ENCODE results near the gene DGKI. TPM values are rescaled to one million over a fixed set of nuclear protein-coding genes. Genes with fewer than 3 reads are reported as not detected.

The DGKI gene
- total RNA-seq, 5 donors from 2014 or later (not counting 1 experiment from before 2014, with no cell fraction given) = not detected

DNA sequence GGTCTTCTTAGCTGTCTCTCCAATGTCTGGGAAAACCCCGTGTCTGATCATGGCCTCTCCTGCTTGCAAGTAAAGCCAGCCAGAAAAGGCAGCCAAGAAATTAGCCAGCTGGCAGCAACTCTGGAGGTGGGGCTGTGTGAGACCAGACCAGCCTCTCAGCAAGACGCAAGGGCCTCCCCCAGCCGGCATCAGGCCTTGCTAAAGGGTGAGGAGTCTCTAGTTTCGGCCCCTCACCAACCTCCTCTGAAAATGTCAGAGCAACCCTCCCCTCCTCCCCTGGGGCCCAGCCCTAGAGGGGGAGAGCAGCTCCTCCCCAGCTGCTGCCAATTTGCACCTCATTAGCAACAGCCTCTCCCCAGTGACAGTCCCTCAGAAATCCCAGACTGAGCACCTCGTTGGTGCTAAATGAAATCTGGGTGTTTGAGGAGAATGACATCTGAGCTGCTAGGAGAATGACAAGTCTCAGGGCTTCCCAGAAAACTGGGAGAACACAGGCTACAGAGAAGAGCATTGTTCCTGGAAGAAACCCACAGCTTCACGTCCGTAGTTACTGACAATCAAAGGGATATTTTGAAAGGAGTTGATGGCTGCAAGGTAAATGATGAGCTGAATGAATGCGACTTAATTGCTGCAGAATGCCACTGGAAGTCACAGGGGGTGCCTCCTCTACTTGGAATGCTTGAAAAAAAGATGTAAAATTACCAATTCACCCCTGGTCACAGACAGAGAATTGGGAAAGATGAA, 25.9 kb downstream of the DGKI start:
- ChIA-PET POLR2A (interaction anchor here in 1 of 2 donors (0.7 kb wide), 1 partner anchor 387 kb away, joined by 5 read pairs; no protein-coding TSS in a partner anchor), CTCF (interaction anchor here in 1 of 2 donors (0.7 kb wide), 1 partner anchor 177 kb away, joined by 3 read pairs; no protein-coding TSS in a partner anchor)
- no peak overlapping the region for H3K27ac ChIP-seq (ENCODE audit: low read length)
- H3K4me1 ChIP-seq (ENCODE audit: control insufficient read depth in 1 of 2, extremely low read depth in 1 of 2, insufficient read depth in 2 of 2, low read length in 2 of 2) = no peaks in the 10 kb centered on the region
- 63% methylated on average over 3 of the region's 8 CpGs for WGBS (ENCODE audit: insufficient coverage)
- peaks cover 16 to 26% of the 10 kb centered on the region in 2 donors for H3K27me3 Mint-ChIP-seq
- ATAC-seq (replicated peaks in 1 of 4) (no peak), DNase-seq (no peak)
- H3K9me3 ChIP-seq = no peaks in the 10 kb centered on the region
- H3K27me3 ChIP-seq (replicated peaks in 1 of 2; ENCODE audit: control insufficient read depth in 2 of 2, extremely low read depth in 1 of 2, insufficient read depth in 2 of 2, low read length in 1 of 2) = peaks cover 3 to 8% of the 10 kb centered on the region in 2 experiments
- no peaks in the 10 kb centered on the region for H3K36me3 ChIP-seq (ENCODE audit: control insufficient read depth in 2 of 2, extremely low read depth in 1 of 2, insufficient read depth in 1 of 2, low read length in 1 of 2)
- H3K4me1 Mint-ChIP-seq = no peaks in the 10 kb centered on the region
- H3K4me3 ChIP-seq (ENCODE audit: control insufficient read depth in 1 of 2, extremely low read depth in 1 of 2, low read length in 1 of 2) = no peak overlapping the region
- H3K27ac Mint-ChIP-seq = no peak overlapping the region
- H3K4me3 Mint-ChIP-seq = no peak overlapping the region
- no peaks in the 10 kb centered on the region for H3K36me3 Mint-ChIP-seq
- H3K9me3 Mint-ChIP-seq = no peaks in the 10 kb centered on the region

DNA sequence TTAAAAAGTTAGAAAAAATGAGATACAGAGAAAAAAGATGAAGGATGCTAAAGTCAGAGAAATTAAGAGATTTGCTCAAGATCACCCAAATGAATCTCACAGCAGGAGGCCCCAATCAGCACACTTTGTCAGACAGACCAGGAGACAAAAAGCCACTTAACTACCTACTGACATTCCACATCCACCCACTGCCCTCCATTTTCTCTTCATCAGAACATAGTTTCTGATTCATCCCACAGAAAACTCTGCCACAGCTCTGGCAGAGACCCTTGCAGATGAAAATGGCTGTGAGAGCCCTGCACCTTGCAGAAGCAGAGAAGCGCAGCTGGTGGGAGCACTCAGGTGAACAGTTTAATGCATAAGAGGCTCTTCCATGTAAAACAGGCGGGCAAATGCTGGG, 26.6 kb downstream of the DGKI start:
- Mint-ChIP-seq H3K36me3 (no peaks in the 10 kb centered on the region), H3K4me3 (no peak overlapping the region), H3K27me3 (peaks cover 16 to 26% of the 10 kb centered on the region in 2 donors), H3K4me1 (no peaks in the 10 kb centered on the region), H3K27ac (no peak overlapping the region), H3K9me3 (no peaks in the 10 kb centered on the region)
- no CpG with 5 or more reads among the region's 2 CpGs for WGBS (ENCODE audit: insufficient coverage)
- no peak for DNase-seq
- no peak for ATAC-seq (replicated peaks in 1 of 4)
- ChIA-PET POLR2A (no interaction called here), CTCF (no interaction called here)
- Histone ChIP-seq H3K4me1 (ENCODE audit: control insufficient read depth in 1 of 2, extremely low read depth in 1 of 2, insufficient read depth in 2 of 2, low read length in 2 of 2) (no peaks in the 10 kb centered on the region), H3K27me3 (replicated peaks in 1 of 2; ENCODE audit: control insufficient read depth in 2 of 2, extremely low read depth in 1 of 2, insufficient read depth in 2 of 2, low read length in 1 of 2) (peaks cover 3 to 8% of the 10 kb centered on the region in 2 experiments), H3K4me3 (ENCODE audit: control insufficient read depth in 1 of 2, extremely low read depth in 1 of 2, low read length in 1 of 2) (no peak overlapping the region), H3K9me3 (no peaks in the 10 kb centered on the region), H3K27ac (ENCODE audit: low read length) (no peak overlapping the region), H3K36me3 (ENCODE audit: control insufficient read depth in 2 of 2, extremely low read depth in 1 of 2, insufficient read depth in 1 of 2, low read length in 1 of 2) (no peaks in the 10 kb centered on the region)

DNA sequence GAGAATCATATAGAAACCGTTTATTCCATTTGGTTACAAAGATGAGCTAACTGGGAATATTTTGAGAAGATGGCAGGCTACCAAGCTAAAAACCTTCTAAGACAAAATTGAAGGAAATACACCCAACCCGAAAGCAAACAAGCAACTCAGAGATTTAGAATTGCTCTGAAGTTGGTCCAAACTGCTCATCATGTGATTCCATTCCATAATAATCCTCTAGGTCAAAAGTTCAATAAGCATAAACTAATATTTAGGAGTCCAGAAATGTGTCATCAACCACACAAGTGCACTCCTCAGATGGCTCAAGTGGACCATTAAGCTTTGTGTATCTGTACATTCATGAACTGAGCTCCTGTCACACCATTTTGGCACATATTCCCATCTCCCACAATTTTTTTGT, 28.7 kb downstream of the DGKI start:
- peaks cover 16 to 26% of the 10 kb centered on the region in 2 donors for H3K27me3 Mint-ChIP-seq
- ATAC-seq (replicated peaks in 1 of 4) (no peak), DNase-seq (no peak)
- no peaks in the 10 kb centered on the region for H3K4me1 Mint-ChIP-seq
- Histone ChIP-seq H3K4me1 (ENCODE audit: control insufficient read depth in 1 of 2, extremely low read depth in 1 of 2, insufficient read depth in 2 of 2, low read length in 2 of 2) (no peaks in the 10 kb centered on the region), H3K27ac (ENCODE audit: low read length) (no peak overlapping the region), H3K36me3 (ENCODE audit: control insufficient read depth in 2 of 2, extremely low read depth in 1 of 2, insufficient read depth in 1 of 2, low read length in 1 of 2) (no peaks in the 10 kb centered on the region), H3K4me3 (ENCODE audit: control insufficient read depth in 1 of 2, extremely low read depth in 1 of 2, low read length in 1 of 2) (no peak overlapping the region), H3K27me3 (replicated peaks in 1 of 2; ENCODE audit: control insufficient read depth in 2 of 2, extremely low read depth in 1 of 2, insufficient read depth in 2 of 2, low read length in 1 of 2) (peaks cover 3 to 8% of the 10 kb centered on the region in 2 experiments), H3K9me3 (no peaks in the 10 kb centered on the region)
- CTCF ChIA-PET = no interaction called here
- no CpG with 5 or more reads among the region's 2 CpGs for WGBS (ENCODE audit: insufficient coverage)
- POLR2A ChIA-PET = no interaction called here
- no peaks in the 10 kb centered on the region for H3K9me3 Mint-ChIP-seq
- no peaks in the 10 kb centered on the region for H3K36me3 Mint-ChIP-seq
- no peak overlapping the region for H3K4me3 Mint-ChIP-seq
- no peak overlapping the region for H3K27ac Mint-ChIP-seq

DNA sequence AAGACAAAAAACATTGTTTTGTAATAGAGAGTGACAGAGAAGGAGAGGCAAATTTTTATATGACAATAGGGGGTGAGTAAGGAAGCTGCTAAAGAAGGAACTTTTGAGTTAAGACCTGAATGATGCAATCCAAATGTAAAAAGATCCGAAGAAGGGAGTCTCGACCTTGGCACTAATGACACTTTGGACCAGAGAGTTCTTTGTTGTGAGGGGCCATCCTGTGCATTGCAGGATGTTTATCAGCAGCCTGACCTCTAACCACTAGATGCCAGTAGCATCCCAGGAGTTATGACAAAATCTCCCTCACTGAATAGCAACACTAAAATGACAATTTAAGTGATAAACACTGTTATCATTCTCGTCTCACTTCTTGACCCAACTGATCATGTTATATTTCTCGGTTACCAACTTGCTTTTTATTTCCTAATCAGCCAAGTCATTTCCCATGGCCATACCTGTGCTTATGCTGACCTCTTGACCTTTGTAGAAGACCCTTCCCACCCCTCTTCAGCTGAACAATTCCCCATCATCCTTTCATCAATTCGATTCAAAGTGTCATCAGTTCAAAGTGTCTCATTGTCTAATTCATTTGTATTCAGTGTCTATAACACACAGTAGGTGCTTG, 30.0 kb downstream of the DGKI start:
- Histone ChIP-seq H3K4me1 (ENCODE audit: control insufficient read depth in 1 of 2, extremely low read depth in 1 of 2, insufficient read depth in 2 of 2, low read length in 2 of 2) (no peaks in the 10 kb centered on the region), H3K9me3 (no peaks in the 10 kb centered on the region), H3K27ac (ENCODE audit: low read length) (no peak overlapping the region), H3K36me3 (ENCODE audit: control insufficient read depth in 2 of 2, extremely low read depth in 1 of 2, insufficient read depth in 1 of 2, low read length in 1 of 2) (no peaks in the 10 kb centered on the region), H3K27me3 (replicated peaks in 1 of 2; ENCODE audit: control insufficient read depth in 2 of 2, extremely low read depth in 1 of 2, insufficient read depth in 2 of 2, low read length in 1 of 2) (peaks cover 3 to 8% of the 10 kb centered on the region in 2 experiments), H3K4me3 (ENCODE audit: control insufficient read depth in 1 of 2, extremely low read depth in 1 of 2, low read length in 1 of 2) (no peak overlapping the region)
- DNase-seq (no peak), ATAC-seq (replicated peaks in 1 of 4) (no peak)
- H3K27ac Mint-ChIP-seq = no peak overlapping the region
- H3K36me3 Mint-ChIP-seq = no peaks in the 10 kb centered on the region
- no peaks in the 10 kb centered on the region for H3K9me3 Mint-ChIP-seq
- H3K4me3 Mint-ChIP-seq = no peak overlapping the region
- 80% methylated on average over 4 of the region's 5 CpGs for WGBS (ENCODE audit: insufficient coverage)
- H3K4me1 Mint-ChIP-seq = no peaks in the 10 kb centered on the region
- ChIA-PET CTCF (no interaction called here), POLR2A (no interaction called here)
- H3K27me3 Mint-ChIP-seq = peaks cover 16 to 26% of the 10 kb centered on the region in 2 donors

- Mint-ChIP-seq H3K4me3 (no peak overlapping the region), H3K4me1 (no peaks in the 10 kb centered on the region), H3K27me3 (peaks cover 7 to 24% of the 10 kb centered on the region in 2 donors), H3K36me3 (no peaks in the 10 kb centered on the region), H3K9me3 (no peaks in the 10 kb centered on the region), H3K27ac (no peak overlapping the region)
- no peak overlapping the region for H3K27ac ChIP-seq (ENCODE audit: low read length)
- ATAC-seq (replicated peaks in 1 of 4) (no peak), DNase-seq (no peak)
- POLR2A ChIA-PET = no interaction called here
- no CpG with 5 or more reads among the region's 1 CpG for whole genome bisulfite sequencing (ENCODE audit: insufficient coverage)
- no peaks in the 10 kb centered on the region for H3K36me3 ChIP-seq (ENCODE audit: control insufficient read depth in 2 of 2, extremely low read depth in 1 of 2, insufficient read depth in 1 of 2, low read length in 1 of 2)
- H3K4me1 ChIP-seq (ENCODE audit: control insufficient read depth in 1 of 2, extremely low read depth in 1 of 2, insufficient read depth in 2 of 2, low read length in 2 of 2) = no peaks in the 10 kb centered on the region
- no peaks in the 10 kb centered on the region for H3K9me3 ChIP-seq
- CTCF ChIA-PET = no interaction called here
- H3K27me3 ChIP-seq (replicated peaks in 1 of 2; ENCODE audit: control insufficient read depth in 2 of 2, extremely low read depth in 1 of 2, insufficient read depth in 2 of 2, low read length in 1 of 2) = no peaks in the 10 kb centered on the region
- no peak overlapping the region for H3K4me3 ChIP-seq (ENCODE audit: control insufficient read depth in 1 of 2, extremely low read depth in 1 of 2, low read length in 1 of 2)
Observed at GRCh38 chr7:137813541-137813940, 33.2 kb downstream of the DGKI start.

DNA sequence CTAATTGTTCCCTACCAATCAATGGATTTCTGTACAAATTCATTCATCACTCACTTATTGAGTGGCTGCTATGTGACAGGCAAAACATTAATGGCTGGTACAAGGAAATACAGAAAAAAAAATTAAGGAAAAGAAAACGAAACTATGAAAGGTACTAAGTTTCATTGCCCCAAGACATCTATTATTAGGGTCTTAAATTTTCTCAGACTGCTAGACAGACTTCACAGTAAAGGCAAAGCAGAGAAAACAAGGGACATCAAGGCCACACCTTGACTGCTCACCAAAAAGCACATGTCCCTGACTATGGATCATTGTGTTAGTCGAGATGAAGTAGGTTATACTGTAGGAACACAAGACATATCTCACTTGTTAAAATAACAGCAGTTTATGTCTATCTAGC, 36.5 kb downstream of the DGKI start:
- Mint-ChIP-seq H3K27me3 (peaks cover 16 to 33% of the 10 kb centered on the region in 2 donors), H3K4me3 (no peak overlapping the region), H3K36me3 (no peaks in the 10 kb centered on the region), H3K4me1 (no peaks in the 10 kb centered on the region), H3K9me3 (no peaks in the 10 kb centered on the region), H3K27ac (no peak overlapping the region)
- Histone ChIP-seq H3K9me3 (no peaks in the 10 kb centered on the region), H3K27ac (ENCODE audit: low read length) (no peak overlapping the region), H3K36me3 (ENCODE audit: control insufficient read depth in 2 of 2, extremely low read depth in 1 of 2, insufficient read depth in 1 of 2, low read length in 1 of 2) (no peaks in the 10 kb centered on the region), H3K4me1 (ENCODE audit: control insufficient read depth in 1 of 2, extremely low read depth in 1 of 2, insufficient read depth in 2 of 2, low read length in 2 of 2) (no peaks in the 10 kb centered on the region), H3K27me3 (replicated peaks in 1 of 2; ENCODE audit: control insufficient read depth in 2 of 2, extremely low read depth in 1 of 2, insufficient read depth in 2 of 2, low read length in 1 of 2) (peaks cover 0 to 4% of the 10 kb centered on the region in 2 experiments), H3K4me3 (ENCODE audit: control insufficient read depth in 1 of 2, extremely low read depth in 1 of 2, low read length in 1 of 2) (no peak overlapping the region)
- WGBS (ENCODE audit: insufficient coverage) = no CpG with 5 or more reads among the region's 2 CpGs
- ATAC-seq (replicated peaks in 1 of 4) (no peak), DNase-seq (no peak)
- POLR2A ChIA-PET = no interaction called here
- CTCF ChIA-PET = no interaction called here

Data from T-cell (primary cell).